H9 (cell line): Measurements from ENCODE around the gene GJA10. TPM values are rescaled to one million over a fixed set of nuclear protein-coding genes. Genes with fewer than 3 reads are reported as not detected.

ENCODE experiments used
- DNase-seq: peaks from one replicate; pipeline ENCODE4 v3.0.0-alpha.2; 2017
- H2AFZ ChIP-seq: one replicate; pipeline ENCODE4 v1.6.1; 2013; ENCODE audit warnings: mild to moderate bottlenecking, low read length, control low read depth, moderate library complexity
- H2AK5ac ChIP-seq: 2 replicates; pipeline ENCODE4 v1.6.1; 2013; ENCODE audit warnings: low read length, control low read depth, mixed read lengths; ENCODE audit not compliant: insufficient read length
- H2BK120ac ChIP-seq: one replicate; pipeline ENCODE4 v1.6.1; 2013; ENCODE audit warnings: low read depth, mild to moderate bottlenecking, low read length, control low read depth, inconsistent platforms; ENCODE audit not compliant: poor library complexity, severe bottlenecking
- H2BK12ac ChIP-seq: 2 replicates; pipeline ENCODE4 v1.6.1; 2013; ENCODE audit warnings: low read length, control low read depth, mixed read lengths, low read depth; ENCODE audit not compliant: insufficient read length
- H2BK15ac ChIP-seq: 2 replicates; pipeline ENCODE4 v1.6.1; 2013; ENCODE audit warnings: low read depth, low read length, control low read depth
- H2BK20ac ChIP-seq: one replicate; pipeline ENCODE4 v1.6.1; 2013; ENCODE audit warnings: low read depth, mild to moderate bottlenecking, low read length, control low read depth, inconsistent platforms; ENCODE audit not compliant: poor library complexity, severe bottlenecking
- H2BK5ac ChIP-seq: 2 replicates; pipeline ENCODE4 v1.6.1; 2013; ENCODE audit warnings: low read length, control low read depth, mixed read lengths; ENCODE audit not compliant: insufficient read length
- H3K14ac ChIP-seq: 2 replicates; pipeline ENCODE4 v1.6.1; 2013; ENCODE audit warnings: low read length, control low read depth; ENCODE audit not compliant: insufficient read depth
- H3K18ac ChIP-seq: 2 replicates; pipeline ENCODE4 v1.6.1; 2013; ENCODE audit warnings: low read depth, mild to moderate bottlenecking, mixed read lengths, low read length, control low read depth; ENCODE audit not compliant: insufficient read length
- H3K23ac ChIP-seq: 2 replicates; pipeline ENCODE4 v1.6.1; 2013; ENCODE audit warnings: low read length, control low read depth, mixed read lengths, low read depth; ENCODE audit not compliant: insufficient read length
- H3K23me2 ChIP-seq: 2 replicates; pipeline ENCODE4 v1.6.1; 2013; ENCODE audit warnings: low read depth, mild to moderate bottlenecking, mixed read lengths, low read length, control low read depth; ENCODE audit not compliant: insufficient read length, poor library complexity, severe bottlenecking
- H3K27ac ChIP-seq: 2 replicates; pipeline ENCODE4 v1.5.1; 2013; ENCODE audit warnings: low read length, control low read depth, mixed read lengths, low read depth; ENCODE audit not compliant: insufficient read length
- H3K27me3 ChIP-seq: 2 replicates; pipeline ENCODE4 v1.6.1; 2013; ENCODE audit warnings: low read length, control low read depth, inconsistent platforms; ENCODE audit not compliant: insufficient read depth
- H3K4ac ChIP-seq: 2 replicates; pipeline ENCODE4 v1.6.1; 2013; ENCODE audit warnings: low read depth, mild to moderate bottlenecking, control low read depth, inconsistent platforms, low read length, moderate library complexity
- H3K4me1 ChIP-seq: 2 replicates; pipeline ENCODE4 v1.6.1; 2013; ENCODE audit warnings: low read length, control low read depth, inconsistent platforms; ENCODE audit not compliant: insufficient read depth
- H3K4me2 ChIP-seq: 2 replicates; pipeline ENCODE4 v1.6.1; 2013; ENCODE audit warnings: low read length, control low read depth, mixed read lengths; ENCODE audit not compliant: insufficient read length, insufficient read depth
- H3K56ac ChIP-seq: 2 replicates; pipeline ENCODE4 v1.6.1; 2013; ENCODE audit warnings: low read depth, mild to moderate bottlenecking, mixed read lengths, low read length, control low read depth; ENCODE audit not compliant: insufficient read length
- H3K79me1 ChIP-seq: 2 replicates; pipeline ENCODE4 v1.6.1; 2013; ENCODE audit warnings: low read depth, mild to moderate bottlenecking, moderate library complexity, low read length, control low read depth, inconsistent platforms; ENCODE audit not compliant: insufficient read depth, poor library complexity, severe bottlenecking
- H3K79me2 ChIP-seq: 2 replicates; pipeline ENCODE4 v1.6.1; 2013; ENCODE audit warnings: low read length, control low read depth, inconsistent platforms; ENCODE audit not compliant: insufficient read depth
- H3K9ac ChIP-seq: 2 replicates; pipeline ENCODE4 v1.6.1; 2013; ENCODE audit warnings: low read length, control low read depth, mixed read lengths; ENCODE audit not compliant: insufficient read length; ENCODE audit errors: extremely low read depth
- H3K9me3 ChIP-seq: one replicate; pipeline ENCODE4 v1.6.1; 2013; ENCODE audit warnings: low read depth, low read length, inconsistent platforms; ENCODE audit not compliant: control insufficient read depth
- H3T11ph ChIP-seq: one replicate; pipeline ENCODE4 v1.6.1; 2013; ENCODE audit warnings: mild to moderate bottlenecking, low read length, control low read depth, inconsistent platforms
- H4K20me1 ChIP-seq: one replicate; pipeline ENCODE4 v1.6.1; 2013; ENCODE audit not compliant: control insufficient read depth, insufficient read length, insufficient read depth
- H4K5ac ChIP-seq: 2 replicates; pipeline ENCODE4 v1.6.1; 2013; ENCODE audit warnings: low read depth, mild to moderate bottlenecking, mixed read lengths, low read length, control low read depth; ENCODE audit not compliant: insufficient read length
- H4K8ac ChIP-seq: replicated peaks from 2 replicates; pipeline ENCODE4 v1.6.1; 2013; ENCODE audit warnings: low read length, control low read depth, mixed read lengths, low read depth; ENCODE audit not compliant: insufficient read length
- H4K91ac ChIP-seq: 2 replicates; pipeline ENCODE4 v1.6.1; 2013; ENCODE audit warnings: low read depth, mild to moderate bottlenecking, moderate library complexity, mixed read lengths, low read length, control low read depth; ENCODE audit not compliant: insufficient read length
- H3K27ac Mint-ChIP-seq, 3 experiments: 2 replicates in 2 of 3; 3 replicates in 1 of 3; pipeline ENCODE4 v1.8.0; 2020 to 2021; ENCODE audit warnings: mixed read lengths in 3 of 3, mild to moderate bottlenecking in 1 of 3, moderate library complexity in 1 of 3
- H3K27me3 Mint-ChIP-seq: 2 replicates; pipeline ENCODE4 v1.8.0; 2021; ENCODE audit warnings: low read depth, mild to moderate bottlenecking, moderate library complexity, mixed read lengths
- H3K36me3 Mint-ChIP-seq, 3 experiments: 2 replicates in 2 of 3; 3 replicates in 1 of 3; pipeline ENCODE4 v1.8.0; 2020 to 2021; ENCODE audit warnings: low read depth in 3 of 3, mixed read lengths in 3 of 3; ENCODE audit not compliant: insufficient read depth in 1 of 3
- H3K4me1 Mint-ChIP-seq, 2 experiments: 2 replicates each; pipeline ENCODE4 v1.8.0; 2020; ENCODE audit warnings: mixed read lengths in 2 of 2
- H3K4me3 Mint-ChIP-seq, 2 experiments: 2 replicates in 1 of 2; 3 replicates in 1 of 2; pipeline ENCODE4 v1.8.0; 2020 to 2021; ENCODE audit warnings: mild to moderate bottlenecking in 2 of 2, mixed read lengths in 2 of 2, moderate library complexity in 1 of 2
- H3K9me3 Mint-ChIP-seq, 2 experiments: 2 replicates in 1 of 2; 3 replicates in 1 of 2; pipeline ENCODE4 v1.8.0; 2020; ENCODE audit warnings: mild to moderate bottlenecking in 2 of 2, mixed read lengths in 2 of 2, moderate library complexity in 1 of 2
- CTCF ChIP-seq: fragments of 200-600 bp; sonication (generic); conservative IDR thresholded peaks from 3 replicates; pipeline ENCODE4 v1.8.0; 2021; ENCODE audit warnings: antibody characterized with exemption, mild to moderate bottlenecking
- WGBS: extraction: QIAGEN DNeasy Blood & Tissue Kit; methylation state at CpG from one replicate; pipeline ENCODE4 v1.1.7; 2013; ENCODE audit warnings: missing lambda C conversion rate, low lambda C conversion rate, mixed read lengths; ENCODE audit not compliant: insufficient read length; ENCODE audit errors: extremely low coverage; 5-methylcytosine and 5-hydroxymethylcytosine counted together
- total RNA-seq: library from RNA; stranded (reverse); gene quantifications from 2 replicates; pipeline ENCODE4 v1.2.1, GENCODE V29; 2021

Gene GJA10
- total RNA-seq, 1 experiment from 2014 or later, result not detected

GRCh38 chr6:89916136-89916920 lies 22.1 kb downstream of the GJA10 start:
- H3K4me1 ChIP-seq, result no peaks in the 10 kb centered on the region
- H3K4ac ChIP-seq, result no peak overlapping the region
- TF ChIP-seq CTCF, result no peak
- no peak overlapping the region for H2BK5ac ChIP-seq
- H2BK15ac ChIP-seq, result no peak overlapping the region
- Mint-ChIP-seq H3K36me3 (peaks cover 0 to 7% (median 0%) of the 10 kb centered on the region in 3 experiments; a peak in 1 of 7 replicates), H3K4me3 (no peak overlapping the region), H3K9me3 (peaks cover 3 to 4% of the 10 kb centered on the region in 2 experiments; a peak in 4 of 5 replicates), H3K27me3 (no peaks in the 10 kb centered on the region), H3K4me1 (peaks cover 5 to 7% of the 10 kb centered on the region in 2 experiments), H3K27ac (no peak overlapping the region)
- no peak overlapping the region for H4K5ac ChIP-seq
- no peak overlapping the region for H3T11ph ChIP-seq
- no peaks in the 10 kb centered on the region for H3K79me1 ChIP-seq
- no peak overlapping the region for H3K23ac ChIP-seq
- H2BK120ac ChIP-seq, result no peak overlapping the region
- H3K9ac ChIP-seq, result no peak overlapping the region
- H2AFZ ChIP-seq, result no peak overlapping the region
- no peaks in the 10 kb centered on the region for H3K23me2 ChIP-seq
- no peak for DNase-seq
- no peak overlapping the region for H4K8ac ChIP-seq
- no peaks in the 10 kb centered on the region for H4K20me1 ChIP-seq
- no peak overlapping the region for H2AK5ac ChIP-seq
- no peak overlapping the region for H3K56ac ChIP-seq
- H3K27ac ChIP-seq, result no peak overlapping the region
- no peak overlapping the region for H2BK20ac ChIP-seq
- no CpG with 5 or more reads among the region's 3 CpGs for WGBS
- H4K91ac ChIP-seq, result no peak overlapping the region
- H2BK12ac ChIP-seq, result no peak overlapping the region
- no peaks in the 10 kb centered on the region for H3K79me2 ChIP-seq
- H3K18ac ChIP-seq, result no peak overlapping the region
- H3K9me3 ChIP-seq, result no peaks in the 10 kb centered on the region
- no peak overlapping the region for H3K14ac ChIP-seq
- no peak overlapping the region for H3K4me2 ChIP-seq
- H3K27me3 ChIP-seq, result no peaks in the 10 kb centered on the region
